CD4-positive, alpha-beta T cell treated with Interferon gamma for 1 hour (primary cell): Measurements from ENCODE around the gene MRPL45.
A peak's percentile ranks its signal among the peaks of the same experiment; 100 is the strongest.
"Not testable (repeated sequence)": the region's sequence is repeated elsewhere in the genome, so short reads cannot be mapped to it uniquely, and the experiment has no call there.

ENCODE experiments used
- DNase-seq: peaks from one replicate; pipeline ENCODE4 v3.0.0-alpha.2; 2020

MRPL45 gene

DNA sequence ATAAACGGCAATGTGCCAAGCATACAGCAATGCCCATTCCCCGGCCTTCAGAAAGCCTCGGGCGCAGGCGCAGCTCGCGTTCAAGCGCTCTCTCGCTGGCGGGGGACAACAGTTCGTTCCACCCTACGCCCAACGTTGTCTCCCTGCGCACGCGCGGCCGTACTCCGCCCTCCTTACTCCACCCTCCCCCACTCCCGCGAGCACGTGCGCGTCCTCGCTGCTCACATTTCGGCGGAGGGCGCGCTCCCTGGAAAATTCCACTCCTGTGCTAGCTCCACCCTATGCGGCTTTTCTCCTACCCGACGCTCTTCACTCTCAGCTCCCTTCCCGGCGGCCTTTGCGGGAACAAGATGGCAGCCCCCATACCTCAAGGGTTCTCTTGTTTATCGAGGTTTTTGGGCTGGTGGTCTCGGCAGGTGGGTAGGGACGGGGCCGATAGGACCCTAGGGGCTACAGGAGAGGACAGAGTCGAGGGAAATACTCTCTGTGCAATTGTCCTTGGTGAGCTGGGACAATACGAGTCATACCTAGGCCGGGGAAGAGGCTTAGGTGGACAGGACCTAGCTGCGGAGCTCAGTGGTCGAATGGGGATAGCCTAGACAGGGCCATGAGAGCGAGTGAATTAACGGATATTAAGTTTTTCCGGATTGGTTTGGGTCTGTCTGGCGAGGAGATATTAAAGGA is at the start of gene MRPL45:
TSS of gene MRPL45 (plus strand) at position 335 of the 684 bp plus-strand sequence. CDS start at position 351, 16 bp downstream.
- DNase-seq, result peak; percentile 96

DNA sequence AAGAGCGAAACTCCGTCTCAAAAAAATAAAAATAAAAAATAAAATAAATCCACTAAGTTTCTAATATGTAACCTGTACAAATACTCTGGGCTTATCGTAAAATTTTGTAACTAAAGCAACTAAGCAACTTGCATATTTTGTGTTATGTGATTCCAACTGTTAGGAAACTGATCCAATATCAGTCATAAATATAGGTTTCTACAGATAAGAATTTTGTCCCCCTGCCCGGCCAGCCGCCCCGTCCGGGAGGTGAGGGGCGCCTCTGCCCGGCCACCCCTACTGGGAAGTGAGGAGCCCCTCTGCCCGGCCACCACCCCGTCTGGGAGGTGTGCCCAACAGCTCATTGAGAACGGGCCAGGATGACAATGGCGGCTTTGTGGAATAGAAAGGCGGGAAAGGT is 43.8 kb upstream of the MRPL45 start:
- not testable (repeated sequence) for DNase-seq

DNA sequence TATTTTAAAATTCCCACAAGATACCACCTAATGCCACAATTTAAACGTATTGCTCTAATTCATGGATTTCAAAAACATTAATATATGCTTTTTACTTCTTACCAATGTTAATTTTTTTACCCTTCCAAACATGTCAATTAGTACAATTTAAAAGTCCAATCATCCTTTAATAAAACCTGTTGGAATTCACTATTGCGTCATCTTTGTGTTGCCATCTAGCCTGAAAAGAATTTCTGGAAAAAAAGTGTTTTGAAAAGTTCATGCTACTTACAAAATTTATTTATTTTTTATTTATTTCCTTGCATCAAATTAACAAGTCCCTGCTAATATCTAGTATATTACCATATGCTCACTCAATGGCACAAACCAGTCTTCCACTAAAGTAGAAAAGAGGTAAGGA is 42.6 kb upstream of the MRPL45 start:
- not testable (repeated sequence) for DNase-seq

DNA sequence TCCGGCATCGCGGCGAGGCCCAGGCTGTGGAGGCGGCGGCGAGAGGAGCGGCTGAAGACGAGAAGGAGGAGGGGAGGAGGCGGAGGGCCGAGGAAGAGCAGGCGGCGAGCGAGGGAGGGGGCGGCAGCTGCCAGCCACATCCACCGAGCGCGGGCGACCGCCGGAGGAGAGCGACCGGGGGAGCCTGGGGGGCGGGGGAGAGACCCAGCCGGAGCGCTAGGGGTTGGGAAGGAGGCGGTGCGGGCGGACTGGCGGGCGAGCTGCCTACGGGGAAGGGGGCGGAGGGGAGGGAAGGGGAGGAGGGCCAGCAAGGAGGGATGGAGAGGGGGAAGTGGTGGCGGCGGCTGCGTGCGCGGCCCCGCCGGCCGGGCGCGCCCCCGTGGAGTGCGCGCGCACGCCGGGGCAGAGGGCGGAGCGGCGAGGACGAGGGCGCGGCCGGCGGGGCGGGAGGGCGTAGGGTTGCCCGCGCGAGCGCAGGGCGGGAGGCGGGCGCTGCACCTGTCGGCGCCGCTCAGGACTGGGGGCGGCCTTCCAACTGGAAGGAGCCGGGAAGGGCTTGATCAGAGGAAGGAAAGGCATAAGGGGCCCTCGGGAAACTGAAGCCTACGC is 39.9 kb upstream of the MRPL45 start:
- DNase-seq, result peak; percentile 88

DNA sequence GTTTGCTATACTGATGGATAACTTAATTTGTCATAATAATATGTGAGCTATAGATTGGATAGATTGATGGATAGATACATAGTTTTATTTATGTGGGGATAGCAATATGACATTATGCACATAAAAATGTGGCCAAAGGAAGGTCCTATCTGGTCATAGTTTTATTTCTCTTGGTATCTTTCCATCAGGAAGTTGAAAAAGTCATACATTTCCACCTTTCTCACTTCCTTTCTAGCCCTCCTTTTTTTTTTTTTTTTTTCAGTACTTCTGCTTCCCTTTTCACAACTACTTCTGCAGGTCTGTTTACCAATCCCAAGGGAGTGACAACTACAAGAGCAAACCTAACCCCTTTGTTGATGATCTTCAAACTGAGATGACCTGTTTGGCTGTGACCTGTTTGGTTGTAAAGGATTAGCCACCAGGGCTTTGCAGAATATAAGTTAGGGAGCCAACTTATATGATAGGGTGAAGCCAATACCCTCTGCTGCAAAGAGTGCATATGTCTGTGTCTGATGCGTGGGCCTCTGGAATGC is 30.9 kb upstream of the MRPL45 start:
- DNase-seq, result not testable (repeated sequence)

DNA sequence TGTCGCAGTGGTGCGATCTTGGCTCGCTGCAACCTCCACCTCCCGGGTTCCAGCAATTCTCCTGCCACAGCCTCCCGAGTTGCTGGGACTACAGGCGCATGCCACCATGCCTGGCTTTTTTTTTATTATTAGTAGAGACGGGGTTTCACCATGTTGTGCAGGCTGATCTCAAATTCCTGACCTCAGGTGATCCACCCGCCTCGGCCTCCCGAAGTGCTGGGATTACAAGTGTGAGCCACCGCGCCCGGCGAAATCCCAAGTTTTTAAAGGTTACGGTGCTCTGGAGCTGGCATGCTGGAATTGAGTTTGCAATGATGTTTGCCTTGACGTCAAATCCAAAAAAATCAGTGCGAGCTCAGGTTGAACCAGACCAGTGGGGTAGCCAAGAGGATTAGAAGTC is 30.4 kb upstream of the MRPL45 start:
- not testable (repeated sequence) for DNase-seq

DNA sequence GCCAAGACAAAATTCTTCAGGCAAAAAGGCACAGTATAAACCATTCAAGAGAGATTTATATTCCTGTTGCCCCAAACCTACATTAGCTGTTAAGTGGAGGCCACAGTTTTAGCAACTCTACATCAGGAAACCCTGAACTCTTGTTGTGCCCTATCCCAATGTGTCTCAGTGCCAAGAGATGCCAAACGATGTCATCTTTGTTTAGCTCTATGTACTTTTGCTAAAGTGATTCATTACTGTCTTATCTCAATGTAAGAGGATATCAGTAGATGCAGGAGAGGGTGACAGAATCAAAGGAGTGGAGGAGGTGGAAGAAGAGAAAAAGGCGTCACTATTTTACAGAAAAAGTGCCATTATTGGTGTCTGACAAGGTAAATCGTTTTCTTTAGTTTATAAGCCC is 28.8 kb upstream of the MRPL45 start:
- DNase-seq, result not testable (repeated sequence)

DNA sequence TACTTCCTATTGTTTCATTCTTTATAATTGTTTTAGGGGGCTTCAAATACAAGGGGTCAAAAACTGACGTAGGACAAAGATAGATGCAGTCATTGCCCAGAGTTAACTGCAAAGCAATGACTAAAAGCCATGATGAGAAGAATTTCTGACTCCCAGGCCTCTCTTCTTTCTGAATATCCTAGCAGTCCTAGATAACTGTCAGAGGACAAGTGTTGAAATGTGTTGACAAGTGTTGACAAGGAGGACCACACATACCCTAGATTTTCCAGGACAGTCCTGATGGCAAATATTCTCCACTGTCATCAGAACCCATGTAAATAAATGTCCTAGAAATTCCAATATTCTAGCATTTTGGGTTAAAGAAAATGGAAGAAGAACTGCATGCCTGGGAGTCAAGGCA is 27.9 kb upstream of the MRPL45 start:
- DNase-seq, result not testable (repeated sequence)

DNA sequence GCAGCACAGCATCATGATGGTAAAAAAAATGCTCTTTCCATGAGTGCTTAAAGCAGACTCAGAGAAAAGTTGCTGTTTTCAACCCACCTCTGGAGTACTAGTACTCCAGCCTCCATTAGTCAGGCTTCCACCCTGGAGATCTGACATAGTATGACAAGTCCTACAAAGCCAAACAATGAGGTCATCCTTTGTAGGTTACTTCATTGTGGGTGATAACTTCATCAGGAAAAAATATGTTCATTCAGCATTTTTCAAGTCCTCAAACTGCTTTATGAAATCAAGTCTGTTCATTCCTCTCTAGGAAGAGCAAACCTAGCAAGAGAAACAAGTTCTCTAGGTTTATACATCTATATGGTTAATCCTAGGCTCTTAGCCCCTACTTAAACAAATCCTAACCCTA is 27.4 kb upstream of the MRPL45 start:
- DNase-seq, result not testable (repeated sequence)

DNA sequence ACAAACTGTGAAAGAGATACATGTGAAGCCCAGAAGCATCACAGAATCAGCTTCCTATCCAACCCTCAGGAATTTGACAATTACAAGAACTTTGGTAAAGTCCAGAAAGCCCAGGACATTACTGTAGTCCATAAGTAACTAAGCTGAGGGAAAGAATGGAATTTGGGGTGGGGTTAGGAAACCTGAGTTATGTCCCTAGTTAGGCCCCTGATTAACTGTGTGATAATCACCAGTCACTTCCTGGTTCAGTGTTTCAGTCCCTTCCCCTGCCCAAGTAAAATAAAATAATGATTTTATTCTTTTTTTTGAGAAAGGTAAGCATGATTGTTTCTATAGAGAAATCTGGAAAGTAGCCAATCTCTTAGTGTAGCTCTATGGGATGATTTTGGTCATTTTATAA is 11.0 kb upstream of the MRPL45 start:
- not testable (repeated sequence) for DNase-seq

DNA sequence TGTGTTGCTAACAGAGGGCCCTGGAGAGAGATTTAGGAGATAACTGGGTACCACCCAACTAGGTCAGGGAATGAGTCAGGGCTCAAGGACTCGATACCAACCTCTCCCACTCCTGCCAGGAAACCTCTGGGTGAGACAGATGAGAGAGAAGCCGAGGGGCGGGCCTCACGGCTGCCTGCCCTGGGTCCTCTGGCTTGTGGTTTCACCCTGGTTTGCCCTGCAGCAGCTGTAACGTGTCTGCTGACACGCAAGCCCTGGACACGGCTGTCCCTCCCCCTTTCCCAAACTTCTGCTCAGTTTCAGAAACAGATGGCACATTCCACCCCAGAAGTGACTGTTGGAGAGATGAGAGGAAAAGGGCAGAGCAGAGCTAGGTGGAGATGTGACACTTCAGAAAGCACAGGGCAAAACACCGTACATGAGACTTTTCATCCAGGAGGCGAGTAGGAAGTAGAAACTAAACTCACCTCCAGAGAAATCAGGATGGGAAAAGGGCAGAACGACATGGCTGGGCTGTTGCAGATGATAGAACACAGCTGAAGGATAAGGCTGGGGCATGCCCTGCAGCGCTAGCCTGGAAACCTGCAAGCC is 10.4 kb upstream of the MRPL45 start:
- DNase-seq, result not testable (repeated sequence)

DNA sequence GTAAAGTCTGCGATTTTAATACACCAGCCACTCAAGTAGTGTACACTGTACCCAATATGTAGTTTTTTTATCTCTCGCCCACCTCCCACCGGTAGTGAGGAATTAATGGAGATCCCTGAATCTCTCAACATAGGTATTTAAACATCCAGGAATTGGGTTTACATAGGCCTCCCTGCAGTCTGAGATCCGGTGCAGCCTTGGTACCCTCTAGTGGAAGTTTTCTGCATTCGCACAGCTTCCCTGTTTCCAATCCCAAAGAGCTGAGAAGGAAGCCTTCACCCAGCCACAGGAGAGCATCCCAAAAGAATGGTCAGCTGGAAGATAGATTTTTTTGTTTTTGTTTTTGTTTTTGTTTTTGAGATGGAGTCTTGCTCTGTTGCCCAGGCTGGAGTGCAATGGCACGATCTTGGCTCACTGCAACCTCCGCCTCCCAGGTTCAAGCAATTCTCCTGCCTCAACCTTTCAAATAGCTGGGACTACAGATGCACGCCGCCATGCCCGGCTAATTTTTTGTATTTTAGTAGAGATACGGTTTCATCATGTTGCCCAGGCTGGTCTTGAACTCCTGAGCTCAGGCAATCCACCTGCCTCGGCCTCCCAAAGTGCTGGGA is 8.6 kb upstream of the MRPL45 start:
- not testable (repeated sequence) for DNase-seq

DNA sequence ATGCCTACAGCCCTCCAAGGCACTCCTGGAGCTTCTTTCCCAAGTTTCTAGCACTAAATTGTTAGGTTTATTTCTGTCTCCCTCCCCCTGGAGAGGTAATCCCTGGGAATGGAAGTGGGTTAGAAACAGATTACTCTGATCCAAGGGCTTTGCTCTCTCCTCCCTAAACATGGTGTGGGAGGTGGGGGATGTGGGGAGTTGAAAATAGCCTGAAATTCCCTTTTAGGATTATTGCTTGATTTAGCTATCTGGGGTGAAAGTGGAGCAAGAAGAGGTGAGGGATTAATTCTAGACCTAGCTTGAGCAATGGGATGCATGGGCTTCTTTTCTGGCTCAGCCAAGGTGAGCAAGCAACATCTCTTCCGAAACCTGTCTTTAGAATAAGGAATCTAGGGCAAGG is 7.2 kb upstream of the MRPL45 start:
- not testable (repeated sequence) for DNase-seq

DNA sequence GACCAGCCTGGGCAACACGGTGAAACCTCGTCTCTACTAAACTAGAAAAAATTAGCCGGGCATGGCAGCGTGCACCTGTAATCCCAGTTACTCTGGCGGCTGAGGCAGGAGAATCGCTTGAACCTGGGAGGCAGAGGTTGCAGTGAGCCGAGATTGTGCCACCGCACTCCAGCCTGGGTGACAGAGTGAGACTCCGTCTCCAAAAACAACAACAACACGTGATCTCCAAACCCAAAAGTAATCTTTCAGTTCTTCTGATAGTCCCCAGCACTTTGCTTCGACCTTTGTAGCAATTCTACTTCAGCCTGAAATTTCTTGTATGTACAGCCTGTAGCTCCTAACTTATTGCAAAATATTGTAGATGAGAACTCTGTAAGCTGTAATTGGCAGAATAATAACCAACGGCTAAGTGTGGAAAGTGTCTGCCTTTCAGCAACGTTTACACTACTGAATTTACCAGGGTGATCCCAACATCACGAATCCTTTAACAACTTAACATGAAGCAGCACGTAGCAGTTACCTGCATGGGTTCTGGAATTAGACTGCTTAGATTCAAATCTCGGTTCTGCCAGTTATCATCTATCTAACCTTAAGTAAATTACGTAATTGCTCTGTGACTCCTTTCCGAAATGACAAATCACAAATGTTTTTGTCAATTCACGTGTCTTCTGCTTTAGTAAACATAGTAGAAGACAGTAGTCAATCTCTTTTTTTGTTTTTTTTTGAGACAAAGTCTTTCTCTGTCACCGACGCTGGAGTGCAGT is 1.2 kb upstream of the MRPL45 start:
- DNase-seq, result not testable (repeated sequence)

DNA sequence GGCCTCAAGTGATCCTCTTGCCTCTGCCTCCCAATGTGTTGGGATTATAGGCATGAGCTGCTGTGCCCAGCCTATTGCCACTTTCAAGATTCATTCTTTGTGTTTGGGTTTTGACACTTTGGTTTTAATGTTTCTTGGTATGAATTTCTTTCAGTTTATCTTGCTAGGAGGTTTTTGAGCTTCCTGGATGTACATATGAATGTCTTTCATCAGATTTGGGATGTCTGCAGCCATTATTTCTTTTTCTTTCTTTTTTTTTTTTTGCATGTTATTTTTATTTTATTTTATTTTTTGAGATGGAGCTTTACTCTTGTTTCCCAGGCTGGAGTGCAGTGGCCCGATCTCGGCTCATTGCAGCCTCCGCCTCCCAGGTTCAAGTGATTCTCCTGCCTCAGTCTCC is 18.5 kb downstream of the MRPL45 start:
- DNase-seq, result no peak

DNA sequence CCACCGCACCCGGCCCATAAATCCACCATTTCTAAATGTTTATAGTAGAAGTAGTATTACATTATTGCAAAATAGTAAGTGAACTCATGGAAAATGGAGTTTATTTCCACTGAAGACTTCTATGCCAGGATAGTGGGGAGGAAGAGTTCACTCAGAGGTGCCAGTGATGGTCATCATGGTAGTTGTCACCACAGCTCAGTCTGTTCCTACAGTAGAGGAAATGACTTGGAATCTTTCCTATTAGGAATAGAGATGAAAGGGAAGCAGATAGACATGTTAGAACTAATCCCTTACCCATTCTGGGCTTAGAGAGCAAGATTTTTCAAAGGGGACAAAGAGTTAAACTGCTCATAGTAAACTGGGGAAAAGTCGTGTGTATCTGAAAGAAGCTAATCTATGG is 20.1 kb downstream of the MRPL45 start:
- DNase-seq, result no peak

DNA sequence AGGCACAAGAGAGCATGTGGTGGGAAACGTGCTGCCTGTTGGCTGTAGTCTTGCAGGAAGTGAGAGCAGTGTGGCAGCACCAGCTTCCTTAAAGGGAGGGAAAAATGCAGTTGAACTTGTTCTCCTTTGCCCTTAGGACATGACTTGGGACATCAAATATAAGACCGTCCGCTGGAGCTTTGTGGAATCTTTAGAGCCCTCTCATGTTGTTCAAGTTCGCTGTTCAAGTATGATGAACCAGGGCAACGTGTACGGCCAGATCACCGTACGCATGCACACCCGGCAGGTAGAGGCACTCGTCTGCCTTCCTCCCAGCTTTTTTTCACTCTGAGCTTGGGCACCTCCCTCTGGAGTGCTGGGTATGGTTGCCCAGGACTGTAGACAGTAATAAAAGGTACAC is 23.5 kb downstream of the MRPL45 start:
- DNase-seq, result no peak

DNA sequence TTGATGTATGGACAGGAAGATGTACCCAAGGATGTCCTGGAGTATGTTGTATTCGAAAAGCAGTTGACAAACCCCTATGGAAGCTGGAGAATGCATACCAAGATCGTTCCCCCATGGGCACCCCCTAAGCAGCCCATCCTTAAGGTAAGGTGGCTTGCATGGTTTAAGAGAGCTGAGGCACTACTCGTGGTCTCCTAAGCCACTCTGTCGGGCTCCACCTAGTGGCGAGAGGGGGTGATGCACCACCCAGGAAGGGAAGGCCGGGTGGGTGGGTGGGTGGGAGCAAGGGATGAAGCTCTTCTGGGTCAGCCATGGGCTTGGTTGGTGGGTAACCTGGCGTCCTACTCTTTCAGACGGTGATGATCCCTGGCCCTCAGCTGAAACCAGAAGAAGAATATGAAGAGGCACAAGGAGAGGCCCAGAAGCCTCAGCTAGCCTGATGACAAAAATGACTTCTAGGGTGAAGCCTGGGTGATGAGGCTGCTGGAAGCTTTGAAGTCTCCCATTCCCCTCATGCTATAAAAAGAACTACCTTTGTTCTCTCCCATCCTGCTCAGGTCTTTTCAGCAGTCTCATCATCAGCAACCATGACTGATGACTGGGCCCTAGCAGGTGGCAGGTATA is 25.3 kb downstream of the MRPL45 start:
- DNase-seq, result peak; percentile 37

DNA sequence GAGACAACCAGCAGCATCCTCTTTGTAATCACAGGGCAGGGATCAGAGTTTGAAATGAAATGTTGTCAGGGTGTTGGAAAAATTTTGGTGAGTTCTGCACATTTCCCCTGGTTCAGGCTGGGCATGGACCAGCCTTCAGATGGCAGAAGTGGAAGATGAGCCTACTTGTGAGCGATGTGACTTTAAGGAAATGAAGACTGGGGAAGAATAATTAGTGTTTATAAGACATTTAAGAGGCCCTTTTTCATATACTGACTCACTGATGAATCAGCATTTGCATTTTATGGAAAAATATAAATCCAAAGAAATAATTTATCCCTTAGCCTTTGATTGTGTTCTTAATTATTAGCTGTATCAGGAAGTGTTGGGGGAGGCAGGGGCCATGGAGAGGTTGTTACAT is 25.9 kb downstream of the MRPL45 start:
- no peak for DNase-seq

DNA sequence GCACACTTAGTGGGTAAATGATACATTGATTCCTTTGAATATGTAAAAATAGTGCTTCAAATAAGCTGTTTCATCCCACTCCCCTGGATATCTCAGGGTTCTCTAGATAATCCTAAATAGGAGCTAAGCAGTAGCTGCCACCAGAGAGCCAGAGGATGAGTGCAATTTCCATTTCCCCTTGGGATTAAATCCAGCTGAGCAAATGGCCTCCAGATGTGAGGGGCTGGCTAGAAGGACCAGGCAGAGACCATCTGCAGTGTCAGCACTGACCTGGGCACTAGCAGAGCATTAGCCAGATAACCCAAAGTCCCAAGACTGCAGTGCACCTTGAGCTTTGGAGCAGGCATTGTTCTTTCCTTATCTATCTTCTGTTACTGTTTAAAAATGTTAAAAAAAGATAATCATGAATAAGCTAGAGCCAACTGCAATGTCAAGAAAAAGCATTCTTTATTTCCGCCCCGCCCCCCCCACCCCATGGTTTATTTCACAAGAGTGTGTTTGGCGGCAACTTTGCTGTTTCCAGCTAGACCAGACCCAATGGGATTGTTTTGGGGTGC is 27.3 kb downstream of the MRPL45 start:
- DNase-seq, result no peak

DNA sequence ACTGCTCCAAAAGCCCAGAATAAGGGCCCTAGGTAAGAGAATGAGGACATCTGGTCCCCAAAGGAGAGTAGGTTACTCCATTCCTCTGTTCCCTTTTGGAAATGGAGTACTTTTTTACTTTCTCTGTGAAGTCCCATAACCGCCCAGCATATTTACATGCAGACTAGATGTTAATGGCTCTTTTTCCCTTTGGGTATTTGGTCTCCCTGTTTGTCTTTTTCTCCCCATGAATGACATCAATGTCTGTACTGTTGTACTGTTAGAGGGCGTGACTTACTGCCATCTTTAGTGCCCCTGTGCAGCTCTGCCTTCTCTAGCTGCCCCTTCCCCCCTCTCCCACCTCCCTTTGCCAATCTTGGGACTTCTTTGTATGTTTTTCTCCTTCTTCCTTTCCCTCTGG is 27.8 kb downstream of the MRPL45 start:
- no peak for DNase-seq
